ENCODE measurements around the gene HRAS. TPM values are rescaled to one million over a fixed set of nuclear protein-coding genes. Genes with fewer than 3 reads are reported as not detected.
A peak's percentile ranks its signal among the peaks of the same experiment; 100 is the strongest.

HRAS gene
- total and polyA plus RNA-seq, 2 experiments from 2014 or later, result 62.1 to 76.9 TPM

- DNase-seq, result peak; percentile 63
- Histone ChIP-seq H3K79me2 (ENCODE audit: insufficient read depth) (no peaks in the 10 kb centered on the region), H3F3A (ENCODE audit: insufficient read depth) (no peaks in the 10 kb centered on the region), H3K9me3 (ENCODE audit: low read depth) (no peaks in the 10 kb centered on the region), H3K4me1 (ENCODE audit: insufficient read depth) (no peaks in the 10 kb centered on the region), H2AFZ (no peak overlapping the region), H3K9me2 (ENCODE audit: insufficient read depth) (no peaks in the 10 kb centered on the region), H3K4me3 (no peak overlapping the region), H4K20me1 (ENCODE audit: insufficient read depth) (no peaks in the 10 kb centered on the region), H3K36me3 (ENCODE audit: low read depth) (no peaks in the 10 kb centered on the region), H3K9ac (no peak overlapping the region), H3K4me2 (ENCODE audit: unreplicated experiment) (no peak overlapping the region), H3K27me3 (replicated peaks; ENCODE audit: insufficient read depth) (peaks cover 12% of the 10 kb centered on the region), H3K27ac (no peak overlapping the region)
- in situ Hi-C loops (cut with MboI), result no loop called here
- TF ChIP-seq EZH2phosphoT487 (IDR thresholded peaks at IDR 0.05; ENCODE audit: insufficient read depth, low read depth), result no peak
- TF ChIP-seq EZH2 (IDR thresholded peaks at IDR 0.05; ENCODE audit: insufficient read depth, poor library complexity, severe bottlenecking), result no peak
- WGBS, 2 experiments (ENCODE audit: low coverage in 1 of 2, low lambda C conversion rate in 2 of 2, missing lambda C conversion rate in 2 of 2), result 4 to 11% methylated on average over 31 to 59 of the region's 60 CpGs
Observed at GRCh38 chr11:554428-555226, 19.3 kb upstream of the HRAS start.

- H3K4me1 ChIP-seq (ENCODE audit: insufficient read depth), result no peaks in the 10 kb centered on the region
- DNase-seq, result no peak
Observed at GRCh38 chr11:553988-554340, 18.6 kb upstream of the HRAS start.

GRCh38 chr11:553083-553987 lies 18.0 kb upstream of the HRAS start:
- no peaks in the 10 kb centered on the region for H3K36me3 ChIP-seq (ENCODE audit: low read depth)
- no peaks in the 10 kb centered on the region for H3F3A ChIP-seq (ENCODE audit: insufficient read depth)
- H3K4me1 ChIP-seq (ENCODE audit: insufficient read depth), result no peaks in the 10 kb centered on the region
- in situ Hi-C loops (cut with MboI), result no loop called here
- H2AFZ ChIP-seq, result no peak overlapping the region
- H3K27me3 ChIP-seq (replicated peaks; ENCODE audit: insufficient read depth), result peaks cover 12% of the 10 kb centered on the region
- H3K27ac ChIP-seq, result no peak overlapping the region
- no peaks in the 10 kb centered on the region for H3K9me2 ChIP-seq (ENCODE audit: insufficient read depth)
- no peak overlapping the region for H3K4me2 ChIP-seq (ENCODE audit: unreplicated experiment)
- TF ChIP-seq EZH2 (IDR thresholded peaks at IDR 0.05; ENCODE audit: insufficient read depth, poor library complexity, severe bottlenecking) (no peak), EZH2phosphoT487 (IDR thresholded peaks at IDR 0.05; ENCODE audit: insufficient read depth, low read depth) (no peak)
- no peaks in the 10 kb centered on the region for H3K9me3 ChIP-seq (ENCODE audit: low read depth)
- H4K20me1 ChIP-seq (ENCODE audit: insufficient read depth), result no peaks in the 10 kb centered on the region
- no peak overlapping the region for H3K4me3 ChIP-seq
- no peaks in the 10 kb centered on the region for H3K79me2 ChIP-seq (ENCODE audit: insufficient read depth)
- H3K9ac ChIP-seq, result no peak overlapping the region
- WGBS, 2 experiments (ENCODE audit: low coverage in 1 of 2, low lambda C conversion rate in 2 of 2, missing lambda C conversion rate in 2 of 2), result 64 to 68% methylated on average over 22 to 26 of the region's 27 CpGs
- no peak for DNase-seq

More at GRCh38 chr11:553988-554340, 18.6 kb upstream of the HRAS start:
- TF ChIP-seq EZH2phosphoT487 (IDR thresholded peaks at IDR 0.05; ENCODE audit: insufficient read depth, low read depth), result no peak
- H2AFZ ChIP-seq, result no peak overlapping the region
- 36 to 38% methylated on average over 10 of the region's 11 CpGs for WGBS, 2 experiments (ENCODE audit: low coverage in 1 of 2, low lambda C conversion rate in 2 of 2, missing lambda C conversion rate in 2 of 2)
- no peaks in the 10 kb centered on the region for H3K9me2 ChIP-seq (ENCODE audit: insufficient read depth)
- no peak overlapping the region for H3K27ac ChIP-seq
- H3K79me2 ChIP-seq (ENCODE audit: insufficient read depth), result no peaks in the 10 kb centered on the region
- no peak overlapping the region for H3K4me2 ChIP-seq (ENCODE audit: unreplicated experiment)
- no peaks in the 10 kb centered on the region for H4K20me1 ChIP-seq (ENCODE audit: insufficient read depth)
- no peaks in the 10 kb centered on the region for H3F3A ChIP-seq (ENCODE audit: insufficient read depth)
- peaks cover 12% of the 10 kb centered on the region for H3K27me3 ChIP-seq (replicated peaks; ENCODE audit: insufficient read depth)
- no peak overlapping the region for H3K4me3 ChIP-seq
- in situ Hi-C loops (cut with MboI), result no loop called here
- no peak overlapping the region for H3K9ac ChIP-seq
- no peaks in the 10 kb centered on the region for H3K36me3 ChIP-seq (ENCODE audit: low read depth)
- H3K9me3 ChIP-seq (ENCODE audit: low read depth), result no peaks in the 10 kb centered on the region

GRCh38 chr11:551596-551995 lies 16.2 kb upstream of the HRAS start:
- Histone ChIP-seq H3K79me2 (ENCODE audit: insufficient read depth) (no peaks in the 10 kb centered on the region), H3F3A (ENCODE audit: insufficient read depth) (no peaks in the 10 kb centered on the region), H3K27me3 (replicated peaks; ENCODE audit: insufficient read depth) (peaks cover 5% of the 10 kb centered on the region), H3K4me3 (no peak overlapping the region), H3K9me3 (ENCODE audit: low read depth) (no peaks in the 10 kb centered on the region), H3K4me2 (ENCODE audit: unreplicated experiment) (no peak overlapping the region), H3K9ac (no peak overlapping the region), H3K4me1 (ENCODE audit: insufficient read depth) (no peaks in the 10 kb centered on the region), H4K20me1 (ENCODE audit: insufficient read depth) (no peaks in the 10 kb centered on the region), H2AFZ (no peak overlapping the region), H3K9me2 (ENCODE audit: insufficient read depth) (no peaks in the 10 kb centered on the region), H3K27ac (no peak overlapping the region), H3K36me3 (ENCODE audit: low read depth) (no peaks in the 10 kb centered on the region)
- TF ChIP-seq EZH2phosphoT487 (IDR thresholded peaks at IDR 0.05; ENCODE audit: insufficient read depth, low read depth), result no peak
- TF ChIP-seq EZH2 (IDR thresholded peaks at IDR 0.05; ENCODE audit: insufficient read depth, poor library complexity, severe bottlenecking), result no peak
- 81 to 87% methylated on average over 10 to 11 of the region's 12 CpGs for WGBS, 2 experiments (ENCODE audit: low coverage in 1 of 2, low lambda C conversion rate in 2 of 2, missing lambda C conversion rate in 2 of 2)
- in situ Hi-C loops (cut with MboI), result no loop called here
- no peak for DNase-seq

Measured in GM23248 (cell line).